DOHH2 (cell line): ENCODE results near the gene RING1.

Experiments used
- H3F3A ChIP-seq: fragments of 200-600 bp; sonication (generic), shearing (Covaris generic); 2 replicates; pipeline ENCODE4 v1.6.0; 2016; ENCODE audit warnings: antibody characterized with exemption, mild to moderate bottlenecking; ENCODE audit not compliant: control insufficient read depth, insufficient read depth
- H3K27ac ChIP-seq: fragments of 200-600 bp; sonication (generic); 2 replicates; pipeline ENCODE4 v1.5.1; 2014; ENCODE audit warnings: low read depth, mild to moderate bottlenecking, low read length, moderate library complexity
- H3K27me3 ChIP-seq: fragments of 200-600 bp; sonication (generic); 2 replicates; pipeline ENCODE4 v1.6.1; 2014; ENCODE audit warnings: mild to moderate bottlenecking, low read length, mixed read lengths; ENCODE audit not compliant: control insufficient read depth
- H3K36me3 ChIP-seq: fragments of 200-600 bp; sonication (generic); 2 replicates; pipeline ENCODE4 v1.6.1; 2014; ENCODE audit warnings: mild to moderate bottlenecking, low read length, moderate library complexity, mixed read lengths; ENCODE audit not compliant: control insufficient read depth
- H3K4me1 ChIP-seq: fragments of 200-600 bp; sonication (generic); 2 replicates; pipeline ENCODE4 v1.6.1; 2014; ENCODE audit warnings: mild to moderate bottlenecking, low read length, mixed read lengths; ENCODE audit not compliant: control insufficient read depth
- H3K4me2 ChIP-seq: fragments of 200-600 bp; sonication (generic); 2 replicates; pipeline ENCODE4 v1.6.0; 2014; ENCODE audit warnings: mild to moderate bottlenecking, low read length, moderate library complexity
- H3K4me3 ChIP-seq: fragments of 200-600 bp; sonication (generic); 2 replicates; pipeline ENCODE4 v1.5.1; 2014; ENCODE audit warnings: mild to moderate bottlenecking, low read length, mixed read lengths
- H3K79me2 ChIP-seq: fragments of 200-600 bp; sonication (generic); 2 replicates; pipeline ENCODE4 v1.6.1; 2014; ENCODE audit warnings: mild to moderate bottlenecking, low read length, mixed read lengths; ENCODE audit not compliant: control insufficient read depth
- H3K9me2 ChIP-seq: fragments of 200-600 bp; sonication (generic); replicated peaks from 2 replicates; pipeline ENCODE4 v1.6.1; 2014; ENCODE audit warnings: mild to moderate bottlenecking, low read length, mixed read lengths; ENCODE audit not compliant: control insufficient read depth
- H3K9me3 ChIP-seq: fragments of 200-600 bp; sonication (generic); 2 replicates; pipeline ENCODE4 v1.6.1; 2014; ENCODE audit warnings: antibody characterized with exemption, low read length, mixed read lengths; ENCODE audit not compliant: control insufficient read depth, insufficient read depth
- H4K20me1 ChIP-seq: fragments of 200-600 bp; sonication (generic); 2 replicates; pipeline ENCODE4 v1.6.0; 2014; ENCODE audit warnings: low read depth, mild to moderate bottlenecking, antibody characterized with exemption, low read length, moderate library complexity; ENCODE audit not compliant: control insufficient read depth, insufficient read depth
- CTCF ChIP-seq: fragments of 200-600 bp; sonication (generic); IDR thresholded peaks from one replicate; pipeline ENCODE4 v1.5.1; 2014; ENCODE audit warnings: antibody characterized with exemption, mild to moderate bottlenecking, low read depth, low read length; ENCODE audit not compliant: poor library complexity, severe bottlenecking
- EZH2phosphoT487 ChIP-seq: fragments of 200-600 bp; sonication (generic); IDR thresholded peaks from 2 replicates; pipeline ENCODE4 v1.6.1; 2017; ENCODE audit warnings: borderline replicate concordance, mild to moderate bottlenecking, antibody characterized with exemption, low read length, moderate library complexity, mixed read lengths

Gene RING1

GRCh38 chr6:33204415-33205190, 3.7 kb upstream of the RING1 start, which contains the start of gene HSD17B8:
Gene HSD17B8, plus strand, starts transcription at chr6:33204655. Its CDS starts 14 bp downstream, at chr6:33204669.
- H4K20me1 ChIP-seq: no peaks in the 10 kb centered on the region
- peaks cover 52% of the 10 kb centered on the region for H3K4me1 ChIP-seq
- peak within 1 kb of the TSS; percentile 92 for H3K4me3 ChIP-seq

GRCh38 chr6:33205191-33206026, 2.9 kb upstream of the RING1 start:
- Histone ChIP-seq H3K4me2 (peak overlapping the region; percentile 93), H3K79me2 (peaks cover 41% of the 10 kb centered on the region), H3K4me3 (peak overlapping the region; percentile 92), H3K27ac (peak overlapping the region; percentile 41), H3K9me2 (no peaks in the 10 kb centered on the region), H3K9me3 (no peaks in the 10 kb centered on the region), H3F3A (peaks cover 31% of the 10 kb centered on the region), H3K4me1 (peaks cover 52% of the 10 kb centered on the region), H3K36me3 (peaks cover 41% of the 10 kb centered on the region), H4K20me1 (no peaks in the 10 kb centered on the region), H3K27me3 (no peaks in the 10 kb centered on the region)
- no peak for TF ChIP-seq EZH2phosphoT487
- TF ChIP-seq CTCF: peak; percentile 64

More at GRCh38 chr6:33204415-33205190, 3.7 kb upstream of the RING1 start, which contains the start of gene HSD17B8:
- Histone ChIP-seq H3K36me3 (peaks cover 34% of the 10 kb centered on the region), H3K79me2 (peaks cover 49% of the 10 kb centered on the region), H3K27ac (peak within 1 kb of the TSS; percentile 41), H3F3A (peaks cover 31% of the 10 kb centered on the region), H3K27me3 (no peaks in the 10 kb centered on the region), H3K9me3 (no peaks in the 10 kb centered on the region), H3K4me2 (peak within 1 kb of the TSS; percentile 93), H3K9me2 (no peaks in the 10 kb centered on the region)
- TF ChIP-seq EZH2phosphoT487 (no peak), CTCF (no peak)

GRCh38 chr6:33206027-33206863, 2.1 kb upstream of the RING1 start:
- Histone ChIP-seq H3K4me1 (peaks cover 51% of the 10 kb centered on the region), H3K36me3 (peaks cover 37% of the 10 kb centered on the region), H3K79me2 (peaks cover 35% of the 10 kb centered on the region), H3K27me3 (no peaks in the 10 kb centered on the region), H3K9me2 (no peaks in the 10 kb centered on the region), H3F3A (peaks cover 31% of the 10 kb centered on the region), H4K20me1 (no peaks in the 10 kb centered on the region), H3K27ac (no peak overlapping the region), H3K9me3 (no peaks in the 10 kb centered on the region), H3K4me2 (no peak overlapping the region), H3K4me3 (no peak overlapping the region)
- TF ChIP-seq CTCF (no peak), EZH2phosphoT487 (no peak)
